Retinal pigment epithelial cell (primary cell): Measurements from ENCODE around the gene ELL.

ENCODE experiments used
- DNase-seq: peaks from one replicate; pipeline ENCODE4 v3.0.0-alpha.2; 2010; ENCODE audit warnings: low read depth
- H3K4me3 ChIP-seq: 2 replicates; pipeline ENCODE4 v1.5.1; 2011; ENCODE audit warnings: mild to moderate bottlenecking, low read length, control low read depth, moderate library complexity
- TF ChIP-seq, protein P1 (sequence below): conservative IDR thresholded peaks from 2 replicates; pipeline ENCODE4 v1.5.1; 2011; ENCODE audit warnings: low read depth, low read length, control low read depth, inconsistent platforms

Gene ELL

GRCh38 chr19:18481505-18482222 is 40.2 kb downstream of the ELL start:
- H3K4me3 ChIP-seq = no peak overlapping the region
- no peak for DNase-seq
- TF ChIP-seq, protein P1, sequence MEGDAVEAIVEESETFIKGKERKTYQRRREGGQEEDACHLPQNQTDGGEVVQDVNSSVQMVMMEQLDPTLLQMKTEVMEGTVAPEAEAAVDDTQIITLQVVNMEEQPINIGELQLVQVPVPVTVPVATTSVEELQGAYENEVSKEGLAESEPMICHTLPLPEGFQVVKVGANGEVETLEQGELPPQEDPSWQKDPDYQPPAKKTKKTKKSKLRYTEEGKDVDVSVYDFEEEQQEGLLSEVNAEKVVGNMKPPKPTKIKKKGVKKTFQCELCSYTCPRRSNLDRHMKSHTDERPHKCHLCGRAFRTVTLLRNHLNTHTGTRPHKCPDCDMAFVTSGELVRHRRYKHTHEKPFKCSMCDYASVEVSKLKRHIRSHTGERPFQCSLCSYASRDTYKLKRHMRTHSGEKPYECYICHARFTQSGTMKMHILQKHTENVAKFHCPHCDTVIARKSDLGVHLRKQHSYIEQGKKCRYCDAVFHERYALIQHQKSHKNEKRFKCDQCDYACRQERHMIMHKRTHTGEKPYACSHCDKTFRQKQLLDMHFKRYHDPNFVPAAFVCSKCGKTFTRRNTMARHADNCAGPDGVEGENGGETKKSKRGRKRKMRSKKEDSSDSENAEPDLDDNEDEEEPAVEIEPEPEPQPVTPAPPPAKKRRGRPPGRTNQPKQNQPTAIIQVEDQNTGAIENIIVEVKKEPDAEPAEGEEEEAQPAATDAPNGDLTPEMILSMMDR = no peak

GRCh38 chr19:18480006-18480691 is 41.7 kb downstream of the ELL start:
- DNase-seq = no peak
- TF ChIP-seq, protein P1 = no peak
- H3K4me3 ChIP-seq = no peak overlapping the region

GRCh38 chr19:18478545-18479311 is 43.1 kb downstream of the ELL start:
- DNase-seq = no peak
- TF ChIP-seq, protein P1 = no peak
- no peak overlapping the region for H3K4me3 ChIP-seq

DNA sequence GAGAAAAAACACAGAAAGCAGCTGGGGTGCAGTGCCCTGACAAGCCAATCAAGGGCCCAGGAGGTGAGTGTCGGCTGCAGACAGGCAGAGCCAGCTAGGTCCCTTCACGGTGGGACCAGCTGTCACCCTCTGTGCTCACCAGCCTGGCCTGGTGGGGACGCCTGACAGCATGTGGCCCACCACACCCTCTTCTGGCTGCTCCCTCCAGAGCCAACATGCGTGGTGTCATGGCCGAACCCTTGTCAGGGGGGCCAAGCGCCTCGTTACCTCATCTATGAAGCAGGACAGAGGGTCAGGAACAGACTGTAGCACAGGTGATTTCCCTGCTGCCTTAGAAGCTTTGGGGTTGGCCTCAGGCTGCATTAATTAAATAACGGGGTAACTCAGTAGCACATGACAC is 43.9 kb downstream of the ELL start:
- H3K4me3 ChIP-seq = no peak overlapping the region
- DNase-seq = no peak
- TF ChIP-seq, protein P1 = no peak

- DNase-seq = no peak
- no peak overlapping the region for H3K4me3 ChIP-seq
- TF ChIP-seq, protein P1 = no peak
Observed at GRCh38 chr19:18477042-18477779, 44.7 kb downstream of the ELL start.

DNA sequence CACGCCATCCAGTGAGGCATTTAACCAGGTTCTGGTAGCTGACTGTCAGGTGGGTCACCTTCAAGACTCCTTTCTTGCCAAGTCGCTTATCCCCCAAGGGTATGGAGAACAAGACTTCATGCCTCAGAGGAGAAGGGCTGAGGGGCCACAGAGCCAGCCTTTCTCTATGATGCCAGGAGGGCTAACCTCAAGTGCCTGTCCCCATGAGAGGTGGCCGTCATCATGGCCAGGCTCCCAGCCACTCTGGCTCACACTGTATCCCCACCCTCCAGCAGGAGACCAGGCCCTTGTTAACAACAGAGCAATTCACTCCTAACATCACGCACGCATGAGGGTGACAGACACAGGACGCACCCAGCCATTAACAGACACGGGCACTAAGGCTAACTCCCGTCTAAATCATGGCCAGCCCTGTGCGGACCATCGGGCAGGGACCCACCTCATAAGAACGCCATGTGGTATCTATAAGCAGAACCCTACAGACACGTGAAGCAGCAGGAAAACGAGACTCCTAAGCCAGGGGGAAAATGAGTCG is 45.3 kb downstream of the ELL start:
- no peak for DNase-seq
- TF ChIP-seq, protein P1 = no peak
- no peak overlapping the region for H3K4me3 ChIP-seq
